Activated CD8-positive, alpha-beta T cell treated with anti-CD3 and anti-CD28 coated beads for 36 hours (primary cell): ENCODE measurements around the gene KDM4C. TPM values are rescaled to one million over a fixed set of nuclear protein-coding genes. Genes with fewer than 3 reads are reported as not detected.

Experiments used
- ATAC-seq: fragments of 200-7000 bp; cut with Tn5 transposase; one replicate; pipeline ENCODE4 v1.10.0; 2021; ENCODE audit warnings: mild to moderate bottlenecking, moderate library complexity
- CTCF ChIA-PET: fragments of 350-600 bp; sonication (Branson Sonifier 250); formaldehyde crosslinking; loops from one replicate; lab custom pipeline; 2021; ENCODE audit warnings: antibody characterized with exemption; lab: Charles Lee
- POLR2A ChIA-PET: fragments of 350-600 bp; sonication (Branson Sonifier 250); formaldehyde crosslinking; loops from one replicate; lab custom pipeline; 2021; ENCODE audit warnings: antibody characterized with exemption; lab: Charles Lee
- DNase-seq: peaks from one replicate; pipeline ENCODE4 v3.0.0-alpha.2; 2020
- H3K27ac Mint-ChIP-seq: one replicate; pipeline ENCODE4 v1.8.0; 2021; ENCODE audit warnings: mild to moderate bottlenecking, mixed read lengths
- H3K27me3 Mint-ChIP-seq: one replicate; pipeline ENCODE4 v1.8.0; 2021; ENCODE audit warnings: mixed read lengths
- H3K36me3 Mint-ChIP-seq: one replicate; pipeline ENCODE4 v1.8.0; 2021; ENCODE audit warnings: low read depth, mixed read lengths
- H3K4me1 Mint-ChIP-seq: one replicate; pipeline ENCODE4 v1.8.0; 2021; ENCODE audit warnings: low read depth, mixed read lengths
- H3K4me3 Mint-ChIP-seq: one replicate; pipeline ENCODE4 v1.8.0; 2021; ENCODE audit warnings: mild to moderate bottlenecking, moderate library complexity, mixed read lengths
- H3K9me3 Mint-ChIP-seq: one replicate; pipeline ENCODE4 v1.8.0; 2021; ENCODE audit warnings: mixed read lengths
- CTCF ChIP-seq: fragments of 200-600 bp; IDR thresholded peaks from one replicate; pipeline ENCODE4 v1.8.0; 2022; ENCODE audit warnings: antibody characterized with exemption, mild to moderate bottlenecking
- intact Hi-C: fragments of 100-400 bp; cut with micrococcal nuclease; formaldehyde crosslinking; loops from one replicate; pipeline ENCODE4 v1.10.0; 2022
- total RNA-seq, 2 experiments: library from RNA; stranded (reverse); gene quantifications; one replicate each; pipeline ENCODE4 v1.2.3, GENCODE V29; 2021

KDM4C gene
- total RNA-seq, 2 experiments from 2014 or later, result 31.1 to 32.9 TPM

DNA sequence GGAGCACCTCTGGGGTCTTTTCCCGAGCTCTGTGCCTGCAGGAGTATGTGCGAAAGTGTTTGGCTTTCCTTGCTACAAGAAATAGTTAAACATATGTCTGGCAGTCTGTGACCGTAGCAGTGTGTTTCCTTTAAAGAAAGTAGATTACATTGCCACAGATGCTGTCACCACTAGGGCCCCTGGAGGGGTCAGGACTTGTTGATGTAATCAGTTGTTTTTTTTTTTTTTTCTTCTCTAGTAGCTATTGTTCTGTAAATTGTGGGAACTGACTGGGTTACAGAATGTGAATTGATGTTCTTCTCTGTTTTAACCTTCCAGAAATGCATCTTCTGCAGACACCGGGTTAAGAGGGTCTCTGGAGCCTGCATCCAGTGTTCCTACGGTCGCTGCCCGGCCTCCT lies 345.6 kb downstream of the KDM4C start:
- Mint-ChIP-seq H3K36me3 (peaks cover 49% of the 10 kb centered on the region), H3K4me1 (no peaks in the 10 kb centered on the region), H3K4me3 (no peak overlapping the region), H3K27ac (no peak overlapping the region), H3K9me3 (peaks cover 7% of the 10 kb centered on the region), H3K27me3 (no peaks in the 10 kb centered on the region)
- no peak for TF ChIP-seq CTCF
- ATAC-seq, result no peak
- no peak for DNase-seq
- POLR2A ChIA-PET, result no interaction called here
- intact Hi-C loops, result no loop called here
- CTCF ChIA-PET, result no interaction called here

GRCh38 chr9:7103771-7104170 lies 346.0 kb downstream of the KDM4C start:
- Mint-ChIP-seq H3K27ac (no peak overlapping the region), H3K27me3 (no peaks in the 10 kb centered on the region), H3K9me3 (peaks cover 4% of the 10 kb centered on the region), H3K4me1 (no peaks in the 10 kb centered on the region), H3K36me3 (peaks cover 45% of the 10 kb centered on the region), H3K4me3 (no peak overlapping the region)
- no peak for ATAC-seq
- CTCF ChIA-PET, result no interaction called here
- intact Hi-C loops, result no loop called here
- POLR2A ChIA-PET, result no interaction called here
- no peak for TF ChIP-seq CTCF
- DNase-seq, result no peak

- H3K27me3 Mint-ChIP-seq, result no peaks in the 10 kb centered on the region
- ChIA-PET POLR2A (no interaction called here), CTCF (no interaction called here)
- H3K4me1 Mint-ChIP-seq, result no peaks in the 10 kb centered on the region
- no peak for DNase-seq
- intact Hi-C loops, result no loop called here
- no peak overlapping the region for H3K4me3 Mint-ChIP-seq
- peaks cover 41% of the 10 kb centered on the region for H3K36me3 Mint-ChIP-seq
- no peak overlapping the region for H3K27ac Mint-ChIP-seq
- H3K9me3 Mint-ChIP-seq, result no peaks in the 10 kb centered on the region
- ATAC-seq, result no peak
- TF ChIP-seq CTCF, result no peak
These were observed 346.9 kb downstream of the KDM4C start for GRCh38 chr9:7104625-7105024.

GRCh38 chr9:7105095-7105494 lies 347.3 kb downstream of the KDM4C start:
- CTCF ChIA-PET, result no interaction called here
- ATAC-seq, result no peak
- H3K4me1 Mint-ChIP-seq, result no peaks in the 10 kb centered on the region

GRCh38 chr9:7108936-7109335 lies 351.2 kb downstream of the KDM4C start:
- no peaks in the 10 kb centered on the region for H3K27me3 Mint-ChIP-seq
- TF ChIP-seq CTCF, result no peak
- POLR2A ChIA-PET, result no interaction called here
- no peaks in the 10 kb centered on the region for H3K9me3 Mint-ChIP-seq
- H3K4me1 Mint-ChIP-seq, result peaks cover 5% of the 10 kb centered on the region
- ATAC-seq, result no peak
- no peak for DNase-seq
- H3K27ac Mint-ChIP-seq, result no peak overlapping the region
- H3K4me3 Mint-ChIP-seq, result no peak overlapping the region
- intact Hi-C loops, result no loop called here
- CTCF ChIA-PET, result interaction anchor here (1.0 kb wide), 1 partner anchor 282 kb away, joined by 3 read pairs; no protein-coding TSS in a partner anchor
- H3K36me3 Mint-ChIP-seq, result peaks cover 30% of the 10 kb centered on the region

More at GRCh38 chr9:7105095-7105494, 347.3 kb downstream of the KDM4C start:
- no peak for TF ChIP-seq CTCF
- POLR2A ChIA-PET, result no interaction called here
- Mint-ChIP-seq H3K27me3 (no peaks in the 10 kb centered on the region), H3K36me3 (peaks cover 43% of the 10 kb centered on the region), H3K9me3 (no peaks in the 10 kb centered on the region), H3K27ac (no peak overlapping the region), H3K4me3 (no peak overlapping the region)
- DNase-seq, result no peak
- intact Hi-C loops, result no loop called here
